NT2/D1 (cell line): ENCODE results near the gene FZD8.

Source experiments
- YY1 ChIP-seq: IDR thresholded peaks from 2 replicates; pipeline ENCODE4 v1.6.1; 2011; ENCODE audit not compliant: insufficient read length, insufficient read depth
- ZNF274 ChIP-seq: IDR thresholded peaks from 2 replicates; pipeline ENCODE4 v1.6.1; 2011; ENCODE audit warnings: mild to moderate bottlenecking, low read depth, low read length

- TF ChIP-seq ZNF274 (no peak), YY1 (no peak)
Observed at GRCh38 chr10:35690534-35690933, 48.4 kb upstream of the FZD8 start.
